IPS-18c (cell line): Measurements from ENCODE around the gene CHN1.

Experiments used
- H3K4me3 ChIP-seq: 2 replicates; pipeline ENCODE4 v1.7.0; 2013; ENCODE audit warnings: low read depth, mild to moderate bottlenecking, low read length, moderate library complexity; ENCODE audit not compliant: insufficient read depth
- H3K9me3 ChIP-seq: one replicate; pipeline ENCODE4 v1.6.1; 2013; ENCODE audit warnings: mild to moderate bottlenecking, low read length, moderate library complexity; ENCODE audit not compliant: control insufficient read depth, insufficient read depth

Gene CHN1

DNA sequence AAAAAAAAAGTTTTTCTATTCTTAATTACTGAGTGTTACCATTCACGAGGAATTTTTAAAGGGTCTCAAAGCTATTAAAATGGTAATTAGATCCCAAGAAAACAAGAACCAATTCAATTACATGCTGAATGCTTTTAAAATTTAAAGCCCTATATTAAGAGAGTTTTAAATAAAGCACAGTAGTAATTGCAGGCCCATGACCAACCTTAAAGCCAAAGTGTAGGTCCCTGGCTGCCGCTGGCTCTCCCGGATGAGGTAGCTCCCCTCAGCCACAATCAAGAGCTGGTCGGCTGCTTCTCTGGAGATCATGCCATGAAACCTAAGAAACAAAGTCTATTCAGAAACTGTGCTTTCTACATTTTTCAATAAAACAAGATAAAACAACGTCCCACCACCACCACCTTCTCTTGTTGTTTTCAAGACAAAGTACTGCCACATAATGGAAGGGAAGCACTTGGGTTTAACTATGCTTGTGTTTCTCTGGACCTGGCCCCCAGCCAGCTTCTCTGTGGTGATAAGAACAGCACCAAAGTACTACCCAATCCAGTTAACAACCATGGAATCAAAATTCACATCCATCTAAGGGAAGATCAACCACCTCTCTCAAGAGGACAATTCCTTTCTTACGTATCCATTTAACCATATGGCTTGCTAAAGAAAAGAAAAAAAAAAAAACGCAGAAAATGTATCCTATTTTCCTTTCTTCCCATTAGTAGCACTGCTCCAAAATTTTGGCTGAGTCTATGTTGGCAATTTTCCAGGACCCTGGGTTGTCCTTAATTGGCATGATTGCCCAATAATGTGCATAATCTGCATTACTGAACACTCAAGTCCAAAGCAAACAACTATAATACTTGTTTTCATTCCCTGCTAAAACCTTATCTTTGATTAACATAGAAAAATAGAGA, 90.1 kb downstream of the CHN1 start:
- H3K4me3 ChIP-seq: no peak overlapping the region
- no peaks in the 10 kb centered on the region for H3K9me3 ChIP-seq

DNA sequence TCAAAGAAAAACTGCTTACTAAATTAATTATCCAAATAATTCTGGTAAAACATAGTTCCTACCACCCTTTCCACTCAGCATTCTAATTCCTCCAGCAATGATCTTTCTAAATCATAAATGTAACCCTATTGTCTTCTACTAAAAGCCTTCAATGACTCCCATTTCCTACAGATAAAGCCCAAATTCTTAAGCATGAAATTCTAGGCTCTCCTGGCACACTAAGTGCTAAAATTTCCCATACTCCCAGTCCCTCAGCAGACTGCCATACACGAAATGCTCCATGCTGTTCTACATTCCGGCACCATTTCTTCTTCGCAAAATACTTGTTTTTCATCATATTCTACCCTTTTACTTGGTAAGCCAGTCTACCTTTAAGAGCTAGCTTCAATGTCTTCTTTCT, 96.9 kb downstream of the CHN1 start:
- H3K9me3 ChIP-seq: no peaks in the 10 kb centered on the region

DNA sequence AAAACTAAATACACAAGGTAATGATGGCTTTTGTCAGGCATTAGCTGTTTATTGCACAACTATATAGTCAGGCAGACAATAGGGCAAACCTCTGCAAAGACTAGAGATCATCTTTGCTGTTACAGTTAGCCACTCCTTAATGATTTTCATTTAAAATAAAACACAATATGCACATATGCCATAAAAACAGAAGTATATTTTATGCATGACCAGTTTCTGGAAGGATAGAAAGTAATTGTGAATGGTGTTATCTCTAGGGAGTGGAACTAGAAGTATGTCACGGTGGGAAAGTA, 102.0 kb downstream of the CHN1 start:
- Histone ChIP-seq H3K9me3 (no peaks in the 10 kb centered on the region), H3K4me3 (no peak overlapping the region)

More for the DNA sequence above, 96.9 kb downstream of the CHN1 start:
- no peak overlapping the region for H3K4me3 ChIP-seq

DNA sequence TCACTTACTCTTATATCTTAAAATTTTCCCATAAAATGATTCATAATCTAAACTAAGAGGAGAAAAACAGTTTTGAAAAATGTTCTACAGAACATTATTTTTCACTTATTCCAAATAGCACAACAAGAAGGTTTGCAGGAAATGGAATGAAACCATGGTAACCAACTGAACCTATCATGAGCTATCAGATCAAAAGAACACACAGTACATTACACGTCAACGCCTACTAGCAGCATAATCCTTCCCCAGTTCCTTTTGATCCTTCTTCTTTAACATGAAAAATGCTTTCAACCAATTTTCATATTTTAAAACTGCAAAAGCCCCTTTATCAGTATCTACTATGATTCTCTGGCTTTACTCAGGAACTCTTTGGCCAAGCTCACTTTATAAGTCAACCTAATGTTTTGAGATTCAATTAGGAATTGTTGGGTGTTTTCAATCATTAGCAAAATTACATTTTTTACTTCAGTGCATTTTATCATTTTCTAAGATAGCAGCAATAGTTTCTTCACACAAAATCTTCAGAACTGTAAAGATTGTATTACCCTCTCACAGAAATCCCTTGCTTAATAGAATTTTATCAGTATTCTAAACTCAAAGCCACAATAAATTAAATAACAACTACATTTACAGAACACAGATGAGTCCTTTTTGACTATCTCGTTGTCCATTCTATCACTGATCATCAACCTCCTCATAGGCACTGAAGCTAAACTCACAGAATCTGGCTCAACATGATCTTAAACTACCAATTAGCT, 102.5 kb downstream of the CHN1 start:
- no peak overlapping the region for H3K4me3 ChIP-seq

DNA sequence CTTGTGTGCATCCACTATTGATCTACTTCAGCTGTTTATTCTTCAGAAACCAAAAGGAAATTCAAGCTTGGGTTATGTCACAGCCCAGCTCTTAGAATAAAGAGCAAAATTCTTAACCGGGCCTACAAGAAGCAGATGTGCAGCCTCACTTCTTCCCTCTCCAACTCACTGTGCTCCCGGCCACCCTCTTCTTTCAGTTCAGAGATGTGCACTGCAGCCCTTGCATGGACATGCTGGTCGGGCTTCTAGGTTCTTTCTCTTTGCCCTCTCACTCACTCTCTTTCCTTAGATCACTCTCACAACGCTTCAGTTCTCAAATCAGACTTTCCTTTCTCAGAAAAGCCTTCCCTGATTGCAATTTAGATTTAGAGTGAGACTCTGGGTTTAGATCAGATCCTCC, 104.1 kb downstream of the CHN1 start:
- no peak overlapping the region for H3K4me3 ChIP-seq

More for the DNA sequence above, 102.5 kb downstream of the CHN1 start:
- H3K9me3 ChIP-seq: no peaks in the 10 kb centered on the region

DNA sequence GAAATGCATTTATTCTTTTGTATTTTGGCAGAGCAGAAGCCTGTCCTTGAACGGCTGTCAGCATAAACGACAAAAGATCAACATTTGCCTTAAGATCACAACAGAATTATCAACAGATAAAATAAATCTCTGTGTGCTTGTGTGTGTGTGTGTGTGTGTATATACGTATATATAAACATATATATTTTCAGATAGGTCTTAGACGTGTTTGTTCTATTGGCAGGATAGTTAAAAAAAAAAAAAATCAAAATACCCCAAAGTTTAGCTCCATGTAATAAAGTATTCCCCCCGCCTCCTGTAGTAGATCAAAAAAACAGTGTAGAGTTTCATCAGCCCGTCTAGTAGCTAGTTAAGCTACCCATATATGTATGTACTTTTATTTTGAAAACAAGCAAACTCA, 107.9 kb downstream of the CHN1 start:
- no peak overlapping the region for H3K4me3 ChIP-seq
- H3K9me3 ChIP-seq: no peaks in the 10 kb centered on the region

More for the DNA sequence above, 104.1 kb downstream of the CHN1 start:
- no peaks in the 10 kb centered on the region for H3K9me3 ChIP-seq

DNA sequence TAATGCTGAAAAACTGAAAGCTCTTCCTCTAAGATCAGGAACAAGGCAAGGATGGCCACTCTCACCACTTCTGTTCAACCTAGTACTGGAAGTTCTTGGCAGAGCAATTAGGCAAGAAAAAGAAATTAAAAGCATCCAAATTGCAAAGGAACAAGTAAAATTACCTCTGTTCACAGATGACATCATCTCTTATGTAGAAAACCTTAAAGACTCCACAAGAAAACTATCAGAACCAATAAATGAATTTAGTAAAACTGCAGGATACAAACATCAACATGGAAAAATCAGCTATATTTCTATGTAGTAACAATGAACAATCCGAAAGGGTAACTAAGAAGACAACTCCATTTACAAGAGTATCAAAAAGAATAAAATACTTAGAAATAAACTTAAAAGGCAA, 112.2 kb downstream of the CHN1 start:
- Histone ChIP-seq H3K4me3 (no peak overlapping the region), H3K9me3 (no peaks in the 10 kb centered on the region)

DNA sequence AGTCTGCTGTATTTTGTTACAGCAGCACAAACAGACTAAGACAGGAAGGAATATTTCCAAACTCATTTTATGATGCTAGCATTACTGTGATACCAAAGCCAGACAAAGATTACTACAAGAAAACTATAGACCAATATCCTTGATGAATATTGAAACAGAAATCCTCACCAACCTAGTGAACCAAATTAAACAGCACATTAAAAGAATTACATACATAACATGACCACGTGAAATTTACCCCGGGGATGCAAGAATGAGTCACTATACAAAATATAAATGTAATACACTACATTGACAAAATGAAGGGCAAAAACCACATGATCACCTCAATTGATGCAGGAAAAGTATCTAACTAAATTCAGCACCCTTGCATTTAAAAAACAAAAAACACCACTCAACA, 112.6 kb downstream of the CHN1 start:
- Histone ChIP-seq H3K4me3 (no peak overlapping the region), H3K9me3 (no peaks in the 10 kb centered on the region)

DNA sequence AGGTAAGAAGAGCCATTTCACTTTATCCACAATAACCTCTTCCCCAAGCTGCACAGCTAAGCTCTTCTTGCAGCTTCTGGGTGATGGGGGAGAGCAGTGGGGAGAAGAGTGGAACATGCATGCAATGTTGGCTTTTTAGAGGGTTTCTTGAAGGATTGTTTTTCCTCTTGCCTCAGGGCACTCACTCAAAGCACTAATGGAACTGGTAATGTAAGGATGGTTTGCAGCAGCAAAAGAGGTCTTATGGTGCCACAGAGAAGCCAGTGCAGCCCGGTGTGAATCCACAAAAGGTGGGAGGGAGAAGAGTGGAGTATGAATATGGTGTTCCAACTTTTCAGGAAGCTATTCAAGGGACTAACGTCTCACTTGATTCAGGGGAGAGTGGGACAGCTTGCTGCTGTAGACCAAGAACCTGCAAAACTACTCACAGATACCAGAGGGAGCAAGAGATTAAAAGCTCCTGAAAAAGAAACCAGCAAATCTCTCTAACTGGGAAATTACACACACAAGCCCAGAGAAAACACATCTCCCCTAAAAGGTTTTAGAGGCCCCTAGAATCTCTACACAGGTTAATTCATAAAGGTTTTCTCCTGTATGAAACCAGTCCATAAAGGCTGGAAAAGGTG, 116.4 kb downstream of the CHN1 start:
- no peak overlapping the region for H3K4me3 ChIP-seq
- no peaks in the 10 kb centered on the region for H3K9me3 ChIP-seq

DNA sequence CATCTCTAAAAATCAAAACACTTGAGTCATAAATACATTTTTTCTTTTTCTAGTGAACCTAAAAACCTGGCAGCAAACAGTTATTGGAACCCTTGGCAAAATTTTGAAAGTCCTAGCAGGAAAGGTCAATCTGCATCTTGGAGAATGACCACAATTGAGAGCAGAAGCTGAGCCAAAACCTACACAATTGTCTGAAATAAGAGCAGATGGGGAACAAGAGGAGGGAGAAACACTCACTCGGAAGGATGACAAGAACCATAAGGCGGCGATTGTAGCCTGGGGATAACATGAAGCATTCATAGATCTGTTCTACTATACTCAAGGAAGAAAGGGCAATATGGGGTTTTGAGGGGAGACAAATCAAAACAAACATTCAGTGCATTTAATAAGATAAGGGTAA, 117.0 kb downstream of the CHN1 start:
- H3K9me3 ChIP-seq: no peaks in the 10 kb centered on the region

DNA sequence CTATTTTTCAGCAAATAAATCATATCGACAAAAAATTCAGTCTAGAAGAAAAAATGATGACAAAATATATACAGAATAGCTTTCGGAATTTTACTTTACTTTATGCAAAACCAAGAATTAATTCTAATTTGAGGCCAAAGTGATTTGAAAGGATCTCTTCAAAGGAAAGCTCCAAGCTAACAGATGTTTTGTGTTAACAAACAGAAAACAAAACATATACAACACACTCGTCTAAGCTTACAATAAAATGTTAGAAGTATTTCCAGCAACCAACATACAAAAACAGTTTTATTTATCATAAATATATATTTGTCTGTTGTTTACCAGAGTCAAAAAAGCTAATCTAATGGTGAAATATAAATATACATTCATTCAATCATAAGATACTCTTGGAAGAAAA, 122.8 kb downstream of the CHN1 start:
- Histone ChIP-seq H3K4me3 (no peak overlapping the region), H3K9me3 (no peaks in the 10 kb centered on the region)

More for the DNA sequence above, 117.0 kb downstream of the CHN1 start:
- H3K4me3 ChIP-seq: no peak overlapping the region

DNA sequence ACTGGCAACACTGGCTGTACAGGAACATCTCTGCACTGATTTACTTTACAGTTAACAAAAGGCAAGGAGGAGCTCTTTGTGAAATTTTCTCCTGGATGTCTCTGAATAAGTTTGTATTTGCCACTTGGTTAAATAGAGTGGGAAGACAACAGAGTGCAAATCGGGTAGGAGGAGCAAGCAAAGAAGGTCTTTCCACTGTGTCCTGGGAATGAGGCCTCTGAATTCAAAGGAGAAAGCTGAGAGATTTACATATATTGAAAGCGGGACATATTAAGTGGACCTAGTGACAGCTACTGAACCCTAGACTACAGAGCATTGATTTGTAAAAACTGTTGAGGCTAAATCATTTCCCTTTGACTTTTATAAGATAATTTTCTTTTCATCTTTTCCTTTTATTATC, 123.5 kb downstream of the CHN1 start:
- Histone ChIP-seq H3K9me3 (no peaks in the 10 kb centered on the region), H3K4me3 (no peak overlapping the region)

DNA sequence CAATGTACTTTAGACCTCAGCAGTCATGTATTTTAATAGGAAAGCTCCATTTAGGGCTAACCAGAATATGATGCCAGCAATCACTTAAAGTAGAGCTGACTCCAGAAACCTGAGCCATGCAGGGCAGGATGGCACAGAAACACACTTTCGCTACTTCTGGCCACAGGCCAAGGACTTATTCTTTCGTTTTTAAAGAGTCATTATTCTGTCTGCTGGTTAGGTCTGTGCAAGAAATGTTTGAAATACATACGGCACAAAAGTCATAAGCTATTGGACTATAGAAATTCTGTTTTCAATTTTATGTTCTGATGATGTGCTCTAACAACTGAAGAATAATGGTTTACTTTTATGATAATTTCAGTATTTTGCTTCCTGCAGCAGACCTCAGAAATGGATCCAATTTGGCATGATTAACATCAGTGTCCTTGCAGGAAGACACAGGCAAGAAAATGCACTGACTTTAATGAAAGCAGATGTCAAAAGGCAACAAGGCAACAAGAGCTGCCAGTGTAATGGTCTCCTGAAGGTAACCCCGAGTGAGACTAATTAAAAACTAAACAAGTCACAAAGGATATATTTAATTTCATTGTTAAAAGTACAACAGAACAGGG, 126.5 kb downstream of the CHN1 start:
- Histone ChIP-seq H3K4me3 (no peak overlapping the region), H3K9me3 (no peaks in the 10 kb centered on the region)

DNA sequence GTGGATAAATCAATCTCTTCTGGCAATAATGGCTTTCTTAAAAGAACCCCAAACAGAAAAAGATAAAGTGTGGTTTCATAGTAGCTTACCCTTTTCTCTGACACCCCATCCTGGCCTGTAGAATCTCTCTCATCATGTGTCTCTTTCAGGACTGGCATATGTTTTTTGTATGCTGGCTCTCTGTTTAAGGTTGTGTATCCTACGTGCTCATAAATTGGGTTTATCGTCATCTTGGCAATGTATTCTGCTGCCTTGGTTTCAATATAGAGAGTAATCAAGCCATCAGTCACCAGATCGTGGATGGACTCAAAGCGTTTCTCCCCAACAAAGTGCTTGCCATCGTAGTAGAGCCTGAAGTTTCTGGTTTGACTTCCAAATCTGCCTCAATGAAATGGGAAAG, 127.4 kb downstream of the CHN1 start:
- Histone ChIP-seq H3K4me3 (no peak overlapping the region), H3K9me3 (no peaks in the 10 kb centered on the region)

DNA sequence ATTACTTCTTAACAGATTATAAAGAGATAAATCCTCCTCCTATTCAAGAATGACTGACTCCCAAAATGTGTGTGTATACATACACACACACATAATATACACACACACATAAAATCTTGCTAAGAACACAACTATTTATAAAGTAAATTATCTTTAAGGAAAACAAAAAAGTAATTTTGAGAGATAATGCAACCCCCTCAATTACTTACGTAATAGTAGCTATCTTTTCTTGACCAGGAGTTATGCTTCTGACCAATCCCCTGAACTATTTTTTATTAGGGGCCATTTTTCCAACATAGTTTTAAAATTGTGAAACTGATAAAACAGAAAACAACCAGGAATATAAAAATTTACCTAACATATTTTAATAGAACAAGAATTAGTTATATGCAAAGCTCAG, 127.9 kb downstream of the CHN1 start:
- Histone ChIP-seq H3K4me3 (no peak overlapping the region), H3K9me3 (no peaks in the 10 kb centered on the region)

DNA sequence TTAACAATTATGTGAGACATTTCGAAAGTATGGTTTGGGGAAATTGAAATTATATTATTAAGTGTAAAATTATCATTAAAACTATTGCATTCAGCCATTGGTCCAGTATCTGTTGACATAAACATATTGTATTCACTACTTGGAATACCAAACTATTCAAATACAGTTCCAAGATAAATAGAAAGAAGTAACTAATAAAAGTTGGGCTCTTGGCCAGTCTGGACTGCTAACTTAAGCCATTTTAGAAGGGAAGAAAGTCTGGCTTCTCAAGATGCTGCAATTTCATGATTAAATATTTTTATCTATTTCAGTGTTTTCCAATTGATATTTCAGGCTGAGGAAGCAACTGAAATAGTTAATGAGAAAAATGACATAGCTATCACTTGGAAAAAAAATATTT, 131.1 kb downstream of the CHN1 start:
- Histone ChIP-seq H3K9me3 (no peaks in the 10 kb centered on the region), H3K4me3 (no peak overlapping the region)

DNA sequence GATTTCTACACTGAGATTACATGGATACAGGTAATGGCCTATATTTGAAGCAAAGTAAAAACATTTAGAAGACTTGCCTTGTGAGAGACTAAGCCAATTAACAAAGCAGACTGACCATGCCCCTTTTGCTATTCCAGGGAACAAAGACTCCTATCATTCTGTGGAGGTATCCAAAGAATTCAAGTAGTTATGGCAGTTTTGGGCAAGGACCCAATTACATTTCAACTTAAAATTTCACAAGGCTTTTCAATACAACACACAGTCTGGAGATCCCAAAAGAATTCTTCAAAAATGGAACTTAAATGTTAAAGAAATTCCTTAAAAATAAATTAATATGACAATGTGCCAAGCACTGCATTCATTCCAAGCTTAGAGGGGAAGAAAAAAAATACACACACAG, 131.7 kb downstream of the CHN1 start:
- H3K4me3 ChIP-seq: no peak overlapping the region
- H3K9me3 ChIP-seq: no peaks in the 10 kb centered on the region

DNA sequence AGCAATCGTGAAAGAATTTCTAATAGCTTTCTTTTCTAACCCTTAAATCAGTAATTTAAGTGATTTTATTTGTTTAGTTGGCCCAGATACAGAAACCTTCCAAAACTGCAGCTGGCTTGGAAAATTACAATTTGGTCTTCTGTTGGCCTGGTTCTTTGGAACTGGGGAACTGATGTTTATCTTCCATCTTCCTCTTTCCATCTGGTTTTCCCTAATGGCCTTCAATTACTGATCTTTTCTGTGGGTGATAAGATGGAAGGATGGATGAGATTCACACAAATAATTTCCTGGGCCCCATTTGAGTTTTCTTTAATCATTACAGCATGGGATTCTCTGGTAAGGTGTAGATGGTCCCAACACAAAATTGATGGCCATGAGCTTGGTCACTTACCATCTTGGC, 134.4 kb downstream of the CHN1 start:
- Histone ChIP-seq H3K4me3 (no peak overlapping the region), H3K9me3 (no peaks in the 10 kb centered on the region)
